COLO668 (cell line): ENCODE data around the gene ENTREP3.
A peak's percentile ranks its signal among the peaks of the same experiment; 100 is the strongest.
"Not testable (repeated sequence)": the region's sequence is repeated elsewhere in the genome, so short reads cannot be mapped to it uniquely, and the experiment has no call there.

Experiments
- DNase-seq: peaks from one replicate; lab custom pipeline; 2025; ENCODE audit not compliant: unreplicated experiment; lab: John Stamatoyannopoulos, UW

ENTREP3 gene

DNA sequence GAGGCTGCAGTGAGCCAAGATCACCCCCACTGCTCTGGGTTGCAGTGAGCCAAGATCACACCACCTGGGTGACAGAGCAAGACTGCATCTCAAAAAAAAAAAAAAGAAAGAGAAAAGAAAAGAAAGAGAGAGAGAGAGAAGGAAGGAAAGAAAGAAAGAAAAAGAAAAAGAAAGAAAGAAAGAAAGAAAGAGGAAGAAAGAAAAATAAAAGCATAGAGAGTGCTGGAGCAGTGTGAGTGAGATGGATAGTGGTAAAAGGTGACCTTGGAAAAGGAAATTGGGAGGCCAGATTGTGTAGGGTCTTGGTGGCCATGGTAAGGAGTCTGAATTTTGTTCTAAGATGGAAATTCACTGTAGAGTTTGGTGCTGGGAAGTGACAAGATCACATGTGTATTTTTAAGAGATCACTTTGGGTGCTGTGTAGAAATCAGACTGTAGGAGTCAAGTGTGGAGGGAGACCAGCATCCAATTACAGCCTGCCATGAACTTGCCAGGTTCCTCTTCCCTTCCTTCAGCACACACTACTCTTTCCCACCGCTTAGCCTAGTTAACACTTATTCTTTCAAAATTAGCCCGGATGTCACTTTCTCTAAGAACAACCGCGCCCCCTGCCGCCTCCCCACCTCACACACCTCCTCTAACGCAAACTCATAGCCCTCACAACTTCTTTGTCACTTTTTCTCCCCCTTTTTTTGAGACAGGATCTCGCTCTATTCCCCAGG is 28.9 kb downstream of the ENTREP3 start:
- DNase-seq: peak; percentile 73

DNA sequence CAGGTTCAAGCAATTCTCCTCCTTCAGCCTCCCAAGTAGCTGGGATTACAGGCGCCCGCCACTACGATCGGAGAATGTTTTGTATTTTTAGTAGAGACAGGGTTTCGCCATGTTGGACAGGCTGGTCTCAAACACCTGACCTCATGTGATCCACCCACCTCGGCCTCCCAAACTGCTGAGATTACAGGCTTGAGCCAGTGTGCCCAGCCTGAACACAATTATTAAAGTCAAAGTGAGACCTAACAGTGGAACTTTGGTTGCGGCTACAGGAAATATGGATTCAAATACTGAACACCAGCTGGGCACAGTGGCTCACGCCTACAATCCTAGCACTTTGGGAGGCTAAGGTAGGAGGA is 29.9 kb downstream of the ENTREP3 start:
- DNase-seq: not testable (repeated sequence)

DNA sequence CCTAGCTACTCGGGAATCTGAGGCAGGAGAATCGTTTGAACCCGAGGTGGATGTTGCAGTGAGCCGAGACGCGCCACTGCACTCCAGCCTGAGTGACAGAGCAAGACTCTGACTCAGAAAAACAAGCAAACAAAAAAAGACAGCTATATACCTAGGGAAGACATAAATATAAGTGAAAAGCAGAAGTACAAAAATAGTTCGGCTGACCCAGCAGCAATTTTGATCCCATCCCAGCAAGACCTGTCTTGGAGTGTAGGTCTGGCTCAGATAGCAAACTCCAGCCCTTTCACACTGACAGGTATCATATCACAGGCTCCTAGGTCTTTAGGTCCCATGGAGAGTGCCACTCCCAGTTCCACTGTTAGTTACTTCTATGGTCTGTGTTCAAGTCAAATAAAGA is 32.2 kb downstream of the ENTREP3 start:
- no peak for DNase-seq

DNA sequence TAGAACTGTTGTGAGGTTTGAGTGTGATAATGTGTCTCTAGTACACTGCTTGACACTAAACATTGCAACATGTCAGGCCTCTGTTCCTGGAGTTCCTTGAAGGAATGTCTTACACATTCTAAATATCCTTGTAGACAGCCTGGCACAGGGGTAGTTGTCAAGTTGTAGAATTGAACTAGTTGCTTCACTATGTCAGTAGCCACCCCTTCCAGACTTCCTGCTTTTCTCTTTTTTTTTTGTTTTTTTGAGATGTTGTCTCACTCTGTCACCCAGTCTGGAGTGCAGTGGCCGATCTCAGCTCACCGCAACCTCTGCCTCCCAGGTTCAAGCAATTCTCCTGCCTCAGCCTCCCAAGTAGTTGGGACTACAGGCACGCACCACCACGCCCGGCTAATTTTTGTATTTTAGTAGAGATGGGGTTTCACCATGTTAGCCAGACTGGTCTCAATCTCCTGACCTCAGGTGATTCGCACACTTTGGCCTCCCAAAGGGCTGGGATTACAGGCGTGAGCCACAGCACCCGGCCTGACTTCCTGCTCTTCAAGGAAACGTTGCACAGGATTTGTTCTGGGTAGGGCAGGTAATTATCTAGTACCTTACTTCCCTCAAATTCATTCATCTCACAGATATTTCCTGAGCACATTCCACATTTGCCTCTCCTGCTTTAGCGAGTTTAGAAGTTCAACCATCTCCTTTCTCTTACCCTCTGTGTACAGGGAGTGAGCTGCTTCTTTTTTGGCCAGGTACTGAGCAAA is 34.9 kb downstream of the ENTREP3 start:
- not testable (repeated sequence) for DNase-seq

DNA sequence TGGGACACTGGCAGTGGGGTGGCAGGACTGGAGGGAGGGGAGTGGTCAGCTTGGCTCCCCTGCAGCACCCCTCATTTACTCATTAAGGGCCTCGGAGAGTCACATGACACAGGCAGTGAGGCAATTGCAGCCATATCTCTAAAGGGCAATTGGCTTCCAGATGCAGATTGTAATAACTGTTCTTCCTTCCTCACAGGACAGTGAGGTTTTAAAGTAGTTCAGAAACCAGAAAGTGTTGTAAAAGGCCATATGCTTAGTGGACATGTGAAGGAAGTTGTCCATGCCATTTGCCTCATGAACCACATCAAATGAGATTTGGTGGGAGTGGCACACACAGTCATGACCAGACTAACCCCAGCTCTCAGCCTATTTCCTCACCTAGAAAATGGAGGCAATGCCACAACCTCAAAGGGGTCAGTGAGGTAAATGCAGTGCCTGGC is 35.7 kb downstream of the ENTREP3 start:
- DNase-seq: no peak

DNA sequence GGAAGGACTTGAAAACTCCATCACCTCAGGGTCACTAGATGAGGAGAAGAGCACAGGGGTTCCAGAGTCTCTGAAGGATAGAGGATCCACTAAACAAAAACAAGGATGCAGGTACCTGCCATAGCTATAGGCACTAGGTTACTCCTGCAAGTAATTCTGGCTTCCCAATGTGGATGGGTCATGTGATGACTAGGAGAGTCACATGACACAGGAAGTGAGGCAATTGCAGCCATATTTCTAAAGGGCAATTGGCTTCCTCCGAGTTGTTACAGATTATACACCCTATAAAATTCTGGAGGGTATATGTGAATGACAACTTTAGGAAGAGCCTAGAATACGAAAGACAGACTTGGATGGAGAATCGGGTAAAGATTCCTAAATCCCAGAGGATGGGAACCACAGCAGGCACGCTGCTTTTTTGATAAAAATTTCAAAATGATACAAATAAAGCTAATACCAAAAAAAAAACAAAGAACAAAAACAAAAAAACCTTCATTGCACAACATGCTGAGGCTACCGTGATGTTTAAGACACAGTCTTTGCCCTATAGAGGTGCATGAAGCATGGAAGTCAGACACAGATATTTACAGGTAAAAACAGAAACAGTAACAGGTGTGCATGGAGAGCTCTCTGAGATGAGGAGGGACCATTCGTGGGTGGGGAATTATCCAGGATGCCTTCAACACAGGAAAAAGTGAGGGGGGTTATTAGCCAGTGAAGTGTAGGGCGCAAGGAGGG is 36.3 kb downstream of the ENTREP3 start:
- peak; percentile 20 for DNase-seq

DNA sequence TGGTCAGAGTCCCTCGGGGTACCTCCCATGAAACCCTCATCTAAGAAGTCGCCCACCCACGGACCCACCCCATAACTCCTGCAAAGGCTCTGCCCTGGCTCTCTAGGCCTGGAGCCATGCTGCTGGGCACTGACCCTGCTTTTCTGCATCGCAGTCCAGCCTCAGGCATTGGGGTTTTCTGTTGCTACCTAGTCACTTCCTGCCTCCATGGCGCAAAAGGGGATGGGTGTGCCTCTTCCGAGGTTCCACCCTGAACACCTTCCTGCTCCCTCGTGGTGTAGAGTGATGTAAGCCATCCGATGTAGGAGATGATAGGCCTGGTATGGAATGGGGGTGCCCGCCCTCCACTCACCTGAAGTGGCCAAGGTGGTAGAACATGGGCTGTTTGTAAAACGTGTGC is 40.6 kb downstream of the ENTREP3 start:
- DNase-seq: not testable (repeated sequence)

DNA sequence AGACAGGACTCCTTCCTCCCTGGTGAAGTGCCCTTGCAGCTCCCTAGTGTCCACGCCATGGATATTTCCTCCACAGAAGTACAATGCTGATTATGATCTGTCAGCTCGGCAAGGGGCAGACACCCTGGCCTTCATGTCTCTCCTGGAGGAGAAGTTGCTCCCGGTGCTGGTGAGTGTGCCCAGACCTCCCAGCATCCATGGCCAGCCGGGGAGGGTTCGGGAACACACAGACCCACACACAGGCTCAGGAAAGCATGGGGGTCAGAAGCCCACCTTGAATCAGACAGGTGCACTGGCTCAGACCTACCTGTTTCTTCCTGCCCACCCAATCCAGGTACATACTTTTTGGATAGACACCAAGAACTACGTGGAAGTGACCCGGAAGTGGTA is 43.2 kb downstream of the ENTREP3 start:
- DNase-seq: not testable (repeated sequence)

DNA sequence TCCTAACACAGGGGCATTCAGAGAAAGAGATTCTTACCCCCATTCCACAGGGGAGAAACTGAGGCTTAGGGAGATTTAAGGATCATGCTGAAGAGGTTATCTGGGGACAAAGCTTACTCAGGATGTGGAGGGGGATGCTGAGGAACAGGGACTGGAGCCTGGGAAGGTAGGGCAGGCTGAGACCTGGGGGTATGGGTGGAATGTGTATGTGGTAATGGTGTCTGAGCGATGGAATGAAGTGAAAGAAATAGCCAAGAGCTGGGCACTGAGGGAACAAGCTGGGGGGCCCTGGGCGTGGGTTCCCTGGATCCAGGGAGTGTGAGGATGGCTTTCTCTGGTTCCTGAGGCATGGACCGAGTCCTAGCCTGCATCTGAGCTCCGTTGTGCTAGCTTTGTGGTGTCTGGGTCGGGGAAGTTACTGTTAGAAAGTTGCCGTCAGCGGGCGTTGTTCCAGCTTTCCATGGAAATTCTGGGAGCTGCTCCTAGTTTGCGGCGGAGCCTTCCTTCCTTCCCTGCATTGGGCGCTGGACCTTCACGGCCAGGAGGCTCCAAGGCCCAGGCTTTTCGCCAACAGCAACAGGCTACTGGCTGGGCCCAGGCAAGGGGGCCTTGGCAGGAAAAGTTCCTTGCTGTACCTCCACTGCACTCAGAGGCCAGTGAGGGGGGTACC is 43.8 kb downstream of the ENTREP3 start:
- not testable (repeated sequence) for DNase-seq

DNA sequence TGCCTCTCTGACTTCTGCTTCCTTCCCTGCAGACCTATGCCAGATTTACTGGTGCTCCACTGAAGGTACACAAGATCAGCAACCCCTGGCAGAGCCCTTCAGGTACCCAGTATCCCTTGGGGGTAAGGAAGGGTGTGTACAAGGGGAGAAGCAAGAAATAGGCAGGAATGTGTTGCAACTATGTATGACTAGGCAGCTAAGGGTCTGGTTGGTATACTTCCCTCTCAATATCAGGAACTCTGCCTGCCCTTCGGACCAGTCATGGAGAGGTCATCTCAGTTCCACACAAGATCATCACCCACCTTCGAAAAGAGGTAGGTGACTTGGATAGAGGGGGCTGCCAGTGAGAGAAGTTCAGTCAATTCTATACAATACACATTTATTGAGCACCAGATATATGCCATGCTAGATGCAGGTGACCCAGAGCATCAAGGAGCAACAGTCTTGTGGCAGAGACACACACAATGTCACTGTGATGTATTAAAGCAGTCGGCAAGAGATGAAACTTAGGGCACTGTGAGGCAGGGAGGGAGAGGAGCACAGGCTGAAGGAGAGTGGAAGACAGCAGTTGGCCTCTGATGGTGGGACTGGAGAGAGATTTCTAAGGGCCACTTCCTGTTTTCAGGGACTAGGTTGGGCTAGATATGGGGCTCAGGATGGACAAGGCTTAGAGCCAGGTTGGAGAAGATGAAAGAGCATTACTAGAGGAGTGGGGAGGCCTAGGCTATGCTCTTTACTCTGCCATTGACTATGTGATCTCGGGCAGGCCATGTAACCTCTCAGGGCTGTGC is 44.8 kb downstream of the ENTREP3 start:
- DNase-seq: no peak

DNA sequence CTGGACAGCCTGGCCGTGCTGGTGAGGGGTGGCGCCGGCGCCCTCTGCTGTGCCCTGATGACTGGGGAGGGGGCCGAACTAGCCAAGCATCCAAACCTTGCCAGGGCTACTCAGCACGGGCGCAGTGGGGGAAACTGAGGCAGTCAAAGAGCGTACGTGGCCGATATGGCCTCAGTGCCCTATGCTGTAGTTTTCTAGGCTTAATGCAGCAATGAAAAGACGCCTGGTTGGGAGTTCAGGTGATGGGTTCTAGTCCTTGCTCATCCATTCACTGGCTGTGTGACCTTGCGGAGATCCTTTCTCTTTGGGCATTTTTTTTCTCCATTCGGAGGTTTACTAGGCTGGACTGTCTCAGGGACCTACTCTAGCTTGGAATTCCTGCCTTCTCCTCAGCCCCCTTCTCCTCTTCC is 46.0 kb downstream of the ENTREP3 start:
- no peak for DNase-seq

DNA sequence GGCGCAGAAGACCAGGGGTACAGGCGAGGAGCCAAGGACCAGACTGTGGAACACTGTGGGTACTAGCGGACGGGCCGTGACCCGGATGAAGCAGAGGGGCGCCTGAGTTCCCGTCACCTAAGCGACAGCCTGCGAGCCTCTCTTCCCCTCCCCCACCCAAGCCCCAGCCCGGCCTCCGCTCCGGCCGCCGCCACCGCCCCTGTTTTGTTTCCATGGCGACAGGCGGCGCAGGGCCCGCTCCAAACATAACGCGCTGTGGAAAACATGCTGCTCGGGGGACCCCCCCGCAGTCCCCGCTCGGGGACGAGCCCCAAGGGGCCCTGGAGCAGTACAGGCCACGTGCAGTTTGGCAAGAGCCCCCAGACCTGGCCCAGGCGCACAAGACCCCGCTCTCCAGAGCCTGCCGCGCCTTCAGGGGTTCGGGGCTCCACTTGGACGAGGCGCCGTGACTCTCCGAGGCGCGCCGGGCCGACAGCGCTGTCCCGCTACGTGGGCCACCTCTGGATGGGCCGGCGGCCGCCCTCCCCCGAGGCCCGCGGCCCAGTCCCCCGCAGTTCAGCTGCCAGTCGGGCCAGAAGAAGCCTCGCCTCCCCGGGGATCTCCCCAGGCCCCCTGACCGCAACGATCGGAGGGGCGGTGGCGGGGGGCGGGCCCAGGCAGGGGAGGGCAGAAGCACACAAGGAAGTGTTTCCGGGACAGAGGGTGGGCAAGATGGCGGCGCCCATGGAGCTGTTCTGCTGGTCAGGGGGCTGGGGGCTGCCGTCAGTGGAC is 46.6 kb downstream of the ENTREP3 start, which contains the start of gene MTX1:
Gene MTX1, plus strand, starts transcription at position 155 of the 771 bp plus-strand sequence. Its CDS starts 110 bp downstream, at position 265.
- DNase-seq: peak; percentile 93

DNA sequence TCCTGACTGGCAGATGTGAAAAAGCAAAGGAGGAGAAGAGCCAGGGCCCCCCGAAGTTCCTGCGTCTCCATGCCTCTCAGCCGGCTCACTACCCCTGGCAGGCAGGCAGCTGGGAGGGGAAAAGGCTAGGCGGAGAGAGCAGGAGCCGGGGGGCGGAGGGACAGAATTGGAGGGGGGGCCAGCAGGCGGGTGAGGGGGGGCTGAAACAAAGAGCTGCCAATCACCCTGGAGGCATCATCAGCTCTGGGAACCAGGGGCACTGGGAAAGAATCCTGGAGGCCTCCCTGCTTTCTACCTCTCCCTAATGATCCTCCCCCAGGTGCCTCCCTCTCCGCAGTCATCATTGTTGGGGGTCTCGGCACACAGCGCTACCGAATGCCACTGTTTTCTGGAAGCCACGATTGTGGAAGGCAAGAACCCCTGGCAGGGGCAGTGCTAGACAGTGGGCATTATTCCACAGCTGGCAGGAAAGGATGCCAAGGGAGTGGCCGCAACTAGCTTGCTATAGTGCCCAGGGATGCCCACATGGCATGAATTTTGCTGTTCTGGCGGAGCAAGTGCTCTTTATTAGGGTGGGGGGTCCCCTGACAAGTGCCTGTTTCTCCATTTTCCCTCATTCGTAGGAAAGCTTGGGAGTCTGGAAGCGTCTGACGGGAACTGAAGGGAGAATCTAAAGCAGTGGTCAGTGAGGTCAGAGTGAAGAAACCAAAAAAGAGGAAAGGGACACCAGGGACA is 47.3 kb downstream of the ENTREP3 start, which contains the start of gene THBS3:
Gene THBS3, minus strand, starts transcription at position 92 of the 735 bp plus-strand sequence. Its CDS starts 21 bp downstream, at position 71.
- peak; percentile 30 for DNase-seq

DNA sequence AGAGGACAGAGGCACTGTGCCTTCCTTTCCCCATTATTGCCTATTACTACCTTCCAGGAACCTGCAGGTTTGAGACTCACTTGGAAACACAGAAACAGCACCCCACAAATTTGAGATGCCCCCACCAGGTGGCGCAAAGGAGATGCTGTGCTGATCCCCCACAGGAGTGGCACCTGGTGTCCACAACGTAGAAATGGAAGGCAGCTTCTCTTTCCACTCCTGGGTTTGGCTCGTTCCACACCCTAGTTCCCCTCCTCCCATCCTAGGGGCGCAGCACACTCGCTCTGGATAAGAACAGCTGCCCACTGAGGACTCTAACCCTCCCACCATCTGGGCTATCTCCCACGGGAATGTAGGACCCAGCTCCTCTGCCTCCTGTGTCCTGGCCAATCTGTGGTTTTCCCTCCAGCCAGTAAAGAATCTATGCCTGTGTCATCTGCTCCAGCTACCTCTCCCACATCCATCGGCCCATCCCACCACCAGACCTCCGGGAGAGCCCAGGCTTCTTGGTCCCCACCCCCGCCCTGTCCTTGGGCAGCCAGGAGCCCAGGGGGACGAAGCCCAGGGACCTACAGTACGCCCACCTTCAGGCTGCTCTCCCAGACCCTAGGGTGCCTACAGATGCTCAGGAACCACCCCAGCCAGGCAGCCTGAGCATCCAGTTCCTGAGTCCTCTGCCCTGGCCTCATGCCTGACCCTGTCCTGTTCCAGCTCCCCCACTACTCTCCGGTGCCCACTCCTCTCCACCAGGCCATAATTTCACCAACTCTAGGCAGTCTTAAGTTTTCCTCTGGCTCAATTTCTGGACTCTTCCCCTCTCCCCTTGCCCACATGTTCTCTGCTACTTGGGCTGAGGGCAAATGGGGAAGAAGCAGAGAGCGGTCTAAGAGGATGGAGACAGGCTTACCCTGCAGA is 48.1 kb downstream of the ENTREP3 start:
- peak; percentile 92 for DNase-seq

DNA sequence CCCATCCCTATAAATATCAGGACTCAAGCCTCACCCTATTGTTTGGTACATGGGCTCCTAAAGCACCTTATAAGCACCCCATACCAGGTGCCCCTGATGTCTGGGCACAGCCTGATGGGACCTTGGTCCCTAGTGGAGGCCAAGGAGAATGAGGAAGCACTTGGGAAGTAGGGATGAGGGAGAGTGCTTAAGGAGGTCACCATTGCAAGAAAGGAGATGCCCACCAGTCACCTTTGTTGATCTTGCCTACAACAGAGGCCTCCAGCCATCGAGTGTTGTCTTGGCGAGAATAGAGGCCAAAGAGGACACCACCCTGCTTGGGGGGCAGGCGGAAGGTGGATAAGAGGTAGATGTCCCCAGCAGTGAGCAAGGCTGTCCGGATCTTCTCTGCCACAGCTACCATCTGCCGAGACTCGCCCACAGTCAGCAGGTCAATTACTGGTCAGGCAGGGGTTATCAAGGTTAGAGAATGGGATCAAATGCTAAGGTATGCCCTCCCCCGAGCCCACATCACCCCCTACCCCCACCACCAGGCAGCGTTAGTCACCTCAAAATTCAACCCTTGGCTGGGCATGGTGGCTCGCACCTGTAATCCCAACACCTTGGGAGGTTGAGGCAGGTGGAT is 49.2 kb downstream of the ENTREP3 start:
- DNase-seq: no peak

DNA sequence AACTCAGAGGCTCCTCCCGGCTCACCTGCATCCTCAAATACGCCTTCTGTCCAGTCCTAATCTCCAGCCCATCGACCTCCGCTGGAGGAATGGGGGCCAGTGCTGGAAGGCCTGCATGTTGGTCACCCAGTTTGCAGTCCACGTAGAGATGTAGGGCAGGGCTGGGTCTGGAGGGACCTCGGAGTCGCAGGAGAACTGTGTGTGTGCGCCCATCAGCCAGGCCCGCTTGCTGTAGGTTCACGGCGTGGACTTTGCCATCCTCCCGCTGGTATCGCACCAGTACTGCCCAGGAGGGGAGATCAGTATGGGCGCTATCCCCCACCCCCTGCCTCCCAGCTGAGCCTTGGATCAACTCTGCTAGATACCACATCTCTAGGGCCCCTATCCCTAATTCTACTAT is 50.2 kb downstream of the ENTREP3 start:
- DNase-seq: no peak
